Colonic mucosa (tissue), 4 donors: ENCODE measurements around the gene SLC4A1. TPM values are rescaled to one million over a fixed set of nuclear protein-coding genes. Genes with fewer than 3 reads are reported as not detected.

ENCODE experiments used
- DNase-seq: peaks from one replicate; pipeline ENCODE4 v3.0.0-alpha.2; 2020
- H3K27ac ChIP-seq: fragments of 200-600 bp; one replicate; pipeline ENCODE4 v1.8.0; 2021
- H3K27me3 ChIP-seq: fragments of 200-600 bp; one replicate; pipeline ENCODE4 v1.8.0; 2021
- H3K36me3 ChIP-seq: fragments of 200-600 bp; one replicate; pipeline ENCODE4 v1.8.0; 2021
- H3K4me1 ChIP-seq: fragments of 200-600 bp; one replicate; pipeline ENCODE4 v1.8.0; 2021; ENCODE audit warnings: mild to moderate bottlenecking
- H3K4me3 ChIP-seq: fragments of 200-600 bp; one replicate; pipeline ENCODE4 v1.8.0; 2021
- H3K9ac ChIP-seq, 2 donors: one replicate each; pipeline ENCODE4 v1.7.0; 2013; ENCODE audit warnings: control low read depth in 2 of 2, low read depth in 2 of 2, low read length in 2 of 2
- H3K9me3 ChIP-seq: fragments of 200-600 bp; one replicate; pipeline ENCODE4 v1.8.0; 2021
- CTCF ChIP-seq: fragments of 200-600 bp; IDR thresholded peaks from one replicate; pipeline ENCODE4 v1.8.0; 2022; ENCODE audit warnings: antibody characterized with exemption, mild to moderate bottlenecking
- intact Hi-C: fragments of 100-400 bp; cut with DNase I; formaldehyde crosslinking; loops from one replicate; pipeline ENCODE4 v1.14.1; 2022
- total RNA-seq, 2 donors: library from RNA; stranded (reverse); fragmentation: NEBNext Ultra II Directional in 1 of 2; extraction: Animal tissue kit (Norgen Biotek cat#: 25700) in 1 of 2; gene quantifications; one replicate each; pipeline ENCODE4 v1.2.1, GENCODE V29; 2021
- donor health status: healthy.
- donor health status: DM: no; HTN: no; CAD: no.
- donor health status: DM: no; HTN: no; CAD: no.

SLC4A1 gene
- total RNA-seq, 2 donors from 2014 or later = 0.27 TPM; not detected in 1

GRCh38 chr17:44263345-44263902 lies 4.5 kb downstream of the SLC4A1 start:
- Histone ChIP-seq H3K9me3 (no peaks in the 10 kb centered on the region), H3K4me1 (no peaks in the 10 kb centered on the region), H3K27ac (no peak overlapping the region), H3K9ac (no peak overlapping the region), H3K4me3 (no peak overlapping the region), H3K36me3 (no peaks in the 10 kb centered on the region), H3K27me3 (no peaks in the 10 kb centered on the region)
- DNase-seq = no peak
- intact Hi-C loops = no loop called here
- TF ChIP-seq CTCF = no peak

- Histone ChIP-seq H3K27me3 (no peaks in the 10 kb centered on the region), H3K9ac (no peak overlapping the region), H3K9me3 (no peaks in the 10 kb centered on the region), H3K27ac (no peak overlapping the region), H3K4me1 (no peaks in the 10 kb centered on the region), H3K4me3 (no peak overlapping the region), H3K36me3 (no peaks in the 10 kb centered on the region)
- intact Hi-C loops = no loop called here
- no peak for DNase-seq
- TF ChIP-seq CTCF = no peak
Observed at GRCh38 chr17:44262654-44263225, 5.2 kb downstream of the SLC4A1 start.

- Histone ChIP-seq H3K27ac (no peak overlapping the region), H3K4me3 (no peak overlapping the region), H3K9me3 (no peaks in the 10 kb centered on the region), H3K9ac (no peak overlapping the region), H3K36me3 (no peaks in the 10 kb centered on the region), H3K27me3 (no peaks in the 10 kb centered on the region), H3K4me1 (no peaks in the 10 kb centered on the region)
- intact Hi-C loops = no loop called here
- DNase-seq = no peak
- TF ChIP-seq CTCF = no peak
Observed at GRCh38 chr17:44260296-44260695, 7.6 kb downstream of the SLC4A1 start.

GRCh38 chr17:44258811-44259351 lies 9.1 kb downstream of the SLC4A1 start:
- Histone ChIP-seq H3K4me1 (no peaks in the 10 kb centered on the region), H3K36me3 (no peaks in the 10 kb centered on the region), H3K27me3 (no peaks in the 10 kb centered on the region), H3K27ac (no peak overlapping the region), H3K9ac (no peak overlapping the region), H3K4me3 (no peak overlapping the region), H3K9me3 (no peaks in the 10 kb centered on the region)
- no peak for TF ChIP-seq CTCF
- no peak for DNase-seq
- intact Hi-C loops = no loop called here

- intact Hi-C loops = no loop called here
- H3K36me3 ChIP-seq = no peaks in the 10 kb centered on the region
- H3K4me3 ChIP-seq = no peak overlapping the region
- H3K27me3 ChIP-seq = no peaks in the 10 kb centered on the region
- DNase-seq = no peak
- H3K9me3 ChIP-seq = no peaks in the 10 kb centered on the region
- no peak overlapping the region for H3K27ac ChIP-seq
- H3K4me1 ChIP-seq = no peaks in the 10 kb centered on the region
- H3K9ac ChIP-seq = no peak overlapping the region
- TF ChIP-seq CTCF = no peak
Observed at GRCh38 chr17:44257815-44258760, 9.8 kb downstream of the SLC4A1 start.
